ENCODE data around the gene ZSWIM1. TPM values are rescaled to one million over a fixed set of nuclear protein-coding genes. Genes with fewer than 3 reads are reported as not detected.

Gene ZSWIM1
- total and polyA plus RNA-seq, 2 of the 13 experiments (the other 11 are each of a cell fraction or from before 2014, with no cell fraction given), result 9.5 to 11.7 TPM

DNA sequence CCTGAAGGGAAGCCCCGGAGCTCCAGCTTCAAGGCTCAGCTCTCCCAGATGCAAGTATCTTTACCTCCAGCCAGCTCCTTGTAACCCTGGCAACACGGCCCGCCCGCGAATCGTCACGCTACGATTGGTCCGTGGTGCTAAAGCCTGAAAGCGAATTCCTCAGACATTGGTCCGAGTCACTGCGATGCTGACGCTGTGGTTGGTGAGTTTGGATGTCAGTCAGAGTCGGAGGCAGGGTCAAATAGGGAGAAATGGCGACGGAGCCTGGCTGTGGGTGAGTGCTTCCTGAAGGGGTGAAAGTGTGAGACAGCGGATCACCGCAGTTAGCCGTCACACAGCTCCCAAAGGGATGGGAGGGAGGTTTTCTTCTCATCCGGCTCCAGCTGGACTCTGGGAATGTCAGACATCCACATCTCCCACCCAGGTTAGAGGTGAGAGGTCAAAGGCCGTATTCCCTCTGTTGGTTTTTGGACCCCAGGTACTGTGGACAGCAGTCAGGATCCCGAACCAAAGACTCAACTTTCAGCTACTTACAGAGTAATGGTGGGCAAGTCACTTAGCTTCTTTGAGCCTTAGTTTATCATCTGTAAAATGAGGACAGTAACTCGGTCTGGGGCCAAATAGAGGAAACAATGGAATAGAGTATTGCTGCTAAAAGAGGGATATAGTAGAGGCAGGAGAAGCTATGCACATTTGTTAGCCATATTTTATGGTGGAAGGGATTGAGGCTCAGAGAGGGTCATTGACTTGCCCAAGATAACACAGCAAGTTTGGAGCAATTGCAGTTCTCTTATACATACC lies at the start of gene ZSWIM1 (continued):
- TF ChIP-seq ZFP36L1 (CRISPR knock-in tag; IDR thresholded peaks at IDR 0.05), result peak; percentile 80; the same call in 1 of the 2 replicates
- no peak for TF ChIP-seq ZSCAN30 (CRISPR knock-in tag; IDR thresholded peaks at IDR 0.05)
- TF ChIP-seq, protein P1, sequence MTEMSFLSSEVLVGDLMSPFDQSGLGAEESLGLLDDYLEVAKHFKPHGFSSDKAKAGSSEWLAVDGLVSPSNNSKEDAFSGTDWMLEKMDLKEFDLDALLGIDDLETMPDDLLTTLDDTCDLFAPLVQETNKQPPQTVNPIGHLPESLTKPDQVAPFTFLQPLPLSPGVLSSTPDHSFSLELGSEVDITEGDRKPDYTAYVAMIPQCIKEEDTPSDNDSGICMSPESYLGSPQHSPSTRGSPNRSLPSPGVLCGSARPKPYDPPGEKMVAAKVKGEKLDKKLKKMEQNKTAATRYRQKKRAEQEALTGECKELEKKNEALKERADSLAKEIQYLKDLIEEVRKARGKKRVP (CRISPR knock-in tag; IDR thresholded peaks at IDR 0.05), result 0 out of 4 replicates have a peak, but pooled peaks of 1 of the 2 experiments have one; percentile 33
- peak; percentile 95 for TF ChIP-seq RFXAP (CRISPR knock-in tag; IDR thresholded peaks at IDR 0.05; ENCODE audit: borderline replicate concordance)
- no peak for TF ChIP-seq SCMH1 (CRISPR knock-in tag; IDR thresholded peaks at IDR 0.05; ENCODE audit: borderline replicate concordance)
- TF ChIP-seq KLF13 (CRISPR knock-in tag; IDR thresholded peaks at IDR 0.05), result peak; percentile 74; the same call in 1 of the 2 replicates
- TF ChIP-seq ZNF629 (CRISPR knock-in tag; conservative IDR thresholded peaks at IDR 0.05), result no peak
- TF ChIP-seq PAF1 (CRISPR knock-in tag; IDR thresholded peaks at IDR 0.05), result peak; percentile 69; the same call in 1 of the 2 replicates
- no peak for TF ChIP-seq MED13 (CRISPR knock-in tag; IDR thresholded peaks at IDR 0.05)
- TF ChIP-seq EZH2 (conservative IDR thresholded peaks at IDR 0.05; ENCODE audit: low read depth, low read length), result no peak
- no peak for TF ChIP-seq SMARCE1 (IDR thresholded peaks at IDR 0.05; ENCODE audit: borderline replicate concordance)
- TF ChIP-seq ZFP90 (CRISPR knock-in tag; IDR thresholded peaks at IDR 0.05; ENCODE audit: borderline replicate concordance), result peak; percentile 81
- 0 out of 2 replicates have a peak, but pooled peaks have one; percentile 80 for TF ChIP-seq JUN (CRISPR knock-in tag; IDR thresholded peaks at IDR 0.05)
- TF ChIP-seq ETV5 (CRISPR knock-in tag; IDR thresholded peaks at IDR 0.05; ENCODE audit: borderline replicate concordance), result peak; percentile 57
- TF ChIP-seq ZNF33B (CRISPR knock-in tag; IDR thresholded peaks at IDR 0.05), result peak; percentile 83; the same call in 1 of the 2 replicates
- TF ChIP-seq, protein P2, sequence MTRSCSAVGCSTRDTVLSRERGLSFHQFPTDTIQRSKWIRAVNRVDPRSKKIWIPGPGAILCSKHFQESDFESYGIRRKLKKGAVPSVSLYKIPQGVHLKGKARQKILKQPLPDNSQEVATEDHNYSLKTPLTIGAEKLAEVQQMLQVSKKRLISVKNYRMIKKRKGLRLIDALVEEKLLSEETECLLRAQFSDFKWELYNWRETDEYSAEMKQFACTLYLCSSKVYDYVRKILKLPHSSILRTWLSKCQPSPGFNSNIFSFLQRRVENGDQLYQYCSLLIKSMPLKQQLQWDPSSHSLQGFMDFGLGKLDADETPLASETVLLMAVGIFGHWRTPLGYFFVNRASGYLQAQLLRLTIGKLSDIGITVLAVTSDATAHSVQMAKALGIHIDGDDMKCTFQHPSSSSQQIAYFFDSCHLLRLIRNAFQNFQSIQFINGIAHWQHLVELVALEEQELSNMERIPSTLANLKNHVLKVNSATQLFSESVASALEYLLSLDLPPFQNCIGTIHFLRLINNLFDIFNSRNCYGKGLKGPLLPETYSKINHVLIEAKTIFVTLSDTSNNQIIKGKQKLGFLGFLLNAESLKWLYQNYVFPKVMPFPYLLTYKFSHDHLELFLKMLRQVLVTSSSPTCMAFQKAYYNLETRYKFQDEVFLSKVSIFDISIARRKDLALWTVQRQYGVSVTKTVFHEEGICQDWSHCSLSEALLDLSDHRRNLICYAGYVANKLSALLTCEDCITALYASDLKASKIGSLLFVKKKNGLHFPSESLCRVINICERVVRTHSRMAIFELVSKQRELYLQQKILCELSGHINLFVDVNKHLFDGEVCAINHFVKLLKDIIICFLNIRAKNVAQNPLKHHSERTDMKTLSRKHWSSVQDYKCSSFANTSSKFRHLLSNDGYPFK (CRISPR knock-in tag; IDR thresholded peaks at IDR 0.05; ENCODE audit: borderline replicate concordance), result peak; percentile 89
- TF ChIP-seq NCOR1 (IDR thresholded peaks at IDR 0.05; ENCODE audit: borderline replicate concordance, low read length), result peak; percentile 85
- no peak for TF ChIP-seq JUNB (CRISPR knock-in tag; IDR thresholded peaks at IDR 0.05; ENCODE audit: borderline replicate concordance)
- TF ChIP-seq, protein P3, sequence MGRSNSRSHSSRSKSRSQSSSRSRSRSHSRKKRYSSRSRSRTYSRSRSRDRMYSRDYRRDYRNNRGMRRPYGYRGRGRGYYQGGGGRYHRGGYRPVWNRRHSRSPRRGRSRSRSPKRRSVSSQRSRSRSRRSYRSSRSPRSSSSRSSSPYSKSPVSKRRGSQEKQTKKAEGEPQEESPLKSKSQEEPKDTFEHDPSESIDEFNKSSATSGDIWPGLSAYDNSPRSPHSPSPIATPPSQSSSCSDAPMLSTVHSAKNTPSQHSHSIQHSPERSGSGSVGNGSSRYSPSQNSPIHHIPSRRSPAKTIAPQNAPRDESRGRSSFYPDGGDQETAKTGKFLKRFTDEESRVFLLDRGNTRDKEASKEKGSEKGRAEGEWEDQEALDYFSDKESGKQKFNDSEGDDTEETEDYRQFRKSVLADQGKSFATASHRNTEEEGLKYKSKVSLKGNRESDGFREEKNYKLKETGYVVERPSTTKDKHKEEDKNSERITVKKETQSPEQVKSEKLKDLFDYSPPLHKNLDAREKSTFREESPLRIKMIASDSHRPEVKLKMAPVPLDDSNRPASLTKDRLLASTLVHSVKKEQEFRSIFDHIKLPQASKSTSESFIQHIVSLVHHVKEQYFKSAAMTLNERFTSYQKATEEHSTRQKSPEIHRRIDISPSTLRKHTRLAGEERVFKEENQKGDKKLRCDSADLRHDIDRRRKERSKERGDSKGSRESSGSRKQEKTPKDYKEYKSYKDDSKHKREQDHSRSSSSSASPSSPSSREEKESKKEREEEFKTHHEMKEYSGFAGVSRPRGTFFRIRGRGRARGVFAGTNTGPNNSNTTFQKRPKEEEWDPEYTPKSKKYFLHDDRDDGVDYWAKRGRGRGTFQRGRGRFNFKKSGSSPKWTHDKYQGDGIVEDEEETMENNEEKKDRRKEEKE (IDR thresholded peaks at IDR 0.05), result no peak
- TF ChIP-seq ZMYM2 (CRISPR knock-in tag; IDR thresholded peaks at IDR 0.05), result no peak
- peak; percentile 53; the same call in 1 of the 2 replicates for TF ChIP-seq ZNF788 (CRISPR knock-in tag; IDR thresholded peaks at IDR 0.05; ENCODE audit: borderline replicate concordance)
- TF ChIP-seq RBM22 (optimal IDR thresholded peaks at IDR 0.05; ENCODE audit: low read length), result peak; percentile 100
- TF ChIP-seq SIX4 (CRISPR knock-in tag; IDR thresholded peaks at IDR 0.05), result 0 out of 2 replicates have a peak, but pooled peaks have one; percentile 41
- no peak for TF ChIP-seq ZNF563 (CRISPR knock-in tag; IDR thresholded peaks at IDR 0.05)
